Lower leg skin (tissue), 4 donors: ENCODE data around the gene PCSK5. TPM values are rescaled to one million over a fixed set of nuclear protein-coding genes. Genes with fewer than 3 reads are reported as not detected.

Source experiments
- DNase-seq, 2 donors: peaks; one replicate each; pipeline ENCODE4 v3.0.0-alpha.2; 2019; ENCODE audit warnings: low spot score in 2 of 2
- H3K4me3 ChIP-seq: fragments of 200-600 bp; sonication (generic); 2 replicates; pipeline ENCODE4 v1.5.1; 2017; ENCODE audit warnings: mild to moderate bottlenecking, low read depth; ENCODE audit not compliant: poor library complexity, severe bottlenecking
- CTCF ChIP-seq, 3 donors: fragments of 450-650 bp; IDR thresholded peaks; one replicate each; pipeline ENCODE4 v1.5.1; 2016; ENCODE audit warnings: antibody characterized with exemption in 3 of 3, mild to moderate bottlenecking in 3 of 3, moderate library complexity in 2 of 3
- POLR2A ChIP-seq, 2 donors: fragments of 450-650 bp; IDR thresholded peaks; one replicate each; pipeline ENCODE4 v1.6.1; 2016 to 2017; ENCODE audit warnings: antibody characterized with exemption in 2 of 2, mild to moderate bottlenecking in 1 of 2, moderate library complexity in 1 of 2
- WGBS, 2 donors: methylation state at CpG; one replicate each; pipeline ENCODE4 v1.1.5; 2018; 5-methylcytosine and 5-hydroxymethylcytosine counted together
- intact Hi-C: fragments of 100-400 bp; cut with DNase I; formaldehyde crosslinking; loops from one replicate; pipeline ENCODE4 v1.15.0; 2023; ENCODE audit warnings: low total_unique reads
- total RNA-seq, 4 donors: library from RNA; depleted of rRNA; stranded (reverse); fragments of >200 nt; gene quantifications; one replicate each; pipeline ENCODE4 v1.1.0, GENCODE V29; 2016

PCSK5 gene
- total RNA-seq, 4 donors from 2014 or later = 6.4 to 10.8 (median 9.7) TPM

DNA sequence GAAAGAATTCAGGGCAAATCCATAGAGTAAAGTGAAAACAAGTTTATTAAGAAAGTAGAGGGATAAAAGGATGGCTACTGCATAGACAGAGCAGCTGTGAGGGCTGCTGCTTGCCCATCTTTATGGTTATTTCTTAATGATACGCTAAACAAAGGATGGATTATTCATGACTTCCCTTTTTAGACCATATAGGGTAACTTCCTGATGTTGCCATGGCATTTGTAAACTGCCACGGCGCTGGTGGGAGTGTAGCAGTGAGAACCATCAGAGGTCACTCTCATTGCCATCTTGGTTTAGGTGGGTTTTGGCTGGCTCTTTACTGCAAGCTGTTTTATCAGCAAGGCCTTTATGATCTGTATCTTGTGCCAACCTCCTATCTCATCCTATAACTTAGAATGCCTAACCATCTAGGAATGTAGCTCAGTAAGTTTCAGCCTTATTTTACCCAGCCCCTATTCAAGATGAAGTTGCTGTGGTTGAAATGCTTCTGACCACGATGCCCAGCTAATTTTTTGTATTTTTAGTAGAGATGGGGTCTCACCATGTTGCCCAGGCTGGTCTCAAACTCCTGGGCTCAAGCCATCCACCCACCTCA, 461.6 kb downstream of the PCSK5 start:
- no peak overlapping the region for H3K4me3 ChIP-seq
- 70 to 82% methylated on average over 4 of the region's 4 CpGs for WGBS, 2 donors
- no peak for TF ChIP-seq POLR2A (IDR thresholded peaks at IDR 0.05)
- TF ChIP-seq CTCF (IDR thresholded peaks at IDR 0.05) = no peak
- no peak for DNase-seq
- intact Hi-C loops = no loop called here

GRCh38 chr9:76353280-76353679, 462.8 kb downstream of the PCSK5 start:
- intact Hi-C loops = no loop called here
- WGBS, 2 donors = 68 to 89% methylated on average over 5 of the region's 5 CpGs
- no peak overlapping the region for H3K4me3 ChIP-seq
- no peak for DNase-seq
- TF ChIP-seq CTCF (IDR thresholded peaks at IDR 0.05) (no peak), POLR2A (IDR thresholded peaks at IDR 0.05) (no peak)

- DNase-seq = no peak
- intact Hi-C loops = no loop called here
- TF ChIP-seq POLR2A (IDR thresholded peaks at IDR 0.05) (no peak), CTCF (IDR thresholded peaks at IDR 0.05) (no peak)
- 83 to 95% methylated on average over 3 of the region's 3 CpGs for WGBS, 2 donors
- H3K4me3 ChIP-seq = no peak overlapping the region
Observed at GRCh38 chr9:76354221-76354620, 463.7 kb downstream of the PCSK5 start.

- 67 to 80% methylated on average over 6 of the region's 6 CpGs for WGBS, 2 donors
- DNase-seq = no peak
- no peak overlapping the region for H3K4me3 ChIP-seq
- intact Hi-C loops = no loop called here
- no peak for TF ChIP-seq POLR2A (IDR thresholded peaks at IDR 0.05)
- TF ChIP-seq CTCF (IDR thresholded peaks at IDR 0.05) = no peak
Observed at GRCh38 chr9:76355886-76356285, 465.4 kb downstream of the PCSK5 start.

DNA sequence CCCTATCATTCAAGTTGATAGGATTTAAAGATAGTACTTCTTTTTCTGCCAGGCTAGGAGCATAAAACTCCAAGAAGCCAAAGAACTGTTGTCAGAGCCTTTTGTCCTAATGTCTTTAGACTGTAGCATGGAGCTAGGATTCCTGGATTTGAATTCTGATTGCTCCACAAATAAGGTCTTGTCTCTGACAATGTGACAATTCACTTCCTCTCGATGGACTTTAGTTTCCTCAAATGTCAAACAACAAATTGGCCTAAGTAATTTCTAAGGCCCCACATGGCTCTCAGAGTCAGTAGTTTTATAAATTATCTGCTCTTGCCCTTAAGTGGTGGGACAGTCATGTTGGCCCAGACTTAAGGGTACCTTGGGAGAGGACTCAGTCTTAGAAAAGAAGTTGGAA, 467.1 kb downstream of the PCSK5 start:
- intact Hi-C loops = no loop called here
- TF ChIP-seq POLR2A (IDR thresholded peaks at IDR 0.05) (no peak), CTCF (IDR thresholded peaks at IDR 0.05) (no peak)
- DNase-seq = no peak
- WGBS, 2 donors = 73 to 84% methylated on average over 1 of the region's 1 CpG
- no peak overlapping the region for H3K4me3 ChIP-seq
